Skin epidermis (tissue), 12 donors: ENCODE results near the gene PCDHGB3.
"Not testable (repeated sequence)": the region's sequence is repeated elsewhere in the genome, so short reads cannot be mapped to it uniquely, and the experiment has no call there.

Experiments used
- H3K27ac ChIP-seq, 21 experiments: fragments of 200-600 bp; sonication (generic) in 11 of 21; one replicate each; pipeline ENCODE4 v1.5.0; 2020; ENCODE audit warnings: mild to moderate bottlenecking in 3 of 21, inconsistent platforms in 2 of 21, moderate library complexity in 2 of 21
- H3K4me3 ChIP-seq, 7 experiments: fragments of 200-600 bp; sonication (generic) in 2 of 7; one replicate each; pipeline ENCODE4 v1.5.0; 2020; ENCODE audit warnings: inconsistent platforms in 2 of 7, mild to moderate bottlenecking in 2 of 7, moderate library complexity in 1 of 7

The PCDHGB3 gene

DNA sequence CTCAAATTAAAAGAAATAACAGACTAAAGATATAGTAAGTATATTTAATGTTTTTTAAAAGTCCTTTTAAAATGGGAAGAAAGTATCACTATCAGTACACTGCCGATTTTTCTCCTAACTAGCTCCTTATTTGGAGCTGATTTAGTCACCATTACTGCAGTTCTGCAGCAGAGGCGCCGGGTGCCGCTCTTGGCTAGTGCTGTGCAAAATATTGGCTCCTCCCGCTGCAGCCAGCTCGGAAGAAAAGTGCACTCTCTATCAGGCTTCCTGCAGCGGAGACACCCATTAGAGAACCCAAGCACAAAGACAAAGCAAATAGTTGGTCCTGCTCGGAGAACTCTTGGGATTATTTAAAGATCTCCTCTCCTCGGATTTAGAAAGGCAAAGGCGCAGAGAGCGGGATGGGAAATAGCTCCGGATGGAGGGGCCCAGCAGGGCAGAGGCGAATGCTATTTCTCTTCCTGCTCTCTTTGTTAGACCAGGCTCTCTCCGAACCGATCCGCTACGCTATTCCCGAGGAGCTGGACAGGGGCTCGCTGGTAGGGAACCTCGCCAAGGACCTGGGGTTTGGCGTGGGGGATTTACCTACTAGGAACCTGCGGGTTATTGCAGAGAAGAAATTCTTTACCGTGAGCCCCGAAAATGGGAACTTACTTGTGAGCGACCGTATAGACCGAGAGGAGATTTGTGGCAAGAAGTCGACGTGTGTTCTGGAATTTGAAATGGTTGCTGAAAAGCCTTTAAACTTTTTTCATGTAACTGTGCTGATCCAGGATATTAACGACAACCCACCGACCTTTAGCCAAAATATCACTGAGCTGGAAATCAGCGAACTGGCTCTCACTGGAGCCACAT, at the start of gene PCDHGB3:
TSS of gene PCDHGB3 (plus strand) at position 249 of the 855 bp plus-strand sequence. CDS start at position 402, 153 bp downstream.
- H3K4me3 ChIP-seq, result peak within 1 kb of the TSS in 1 of 7 experiments; percentile 5
- H3K27ac ChIP-seq, result no peak within 1 kb of the TSS

DNA sequence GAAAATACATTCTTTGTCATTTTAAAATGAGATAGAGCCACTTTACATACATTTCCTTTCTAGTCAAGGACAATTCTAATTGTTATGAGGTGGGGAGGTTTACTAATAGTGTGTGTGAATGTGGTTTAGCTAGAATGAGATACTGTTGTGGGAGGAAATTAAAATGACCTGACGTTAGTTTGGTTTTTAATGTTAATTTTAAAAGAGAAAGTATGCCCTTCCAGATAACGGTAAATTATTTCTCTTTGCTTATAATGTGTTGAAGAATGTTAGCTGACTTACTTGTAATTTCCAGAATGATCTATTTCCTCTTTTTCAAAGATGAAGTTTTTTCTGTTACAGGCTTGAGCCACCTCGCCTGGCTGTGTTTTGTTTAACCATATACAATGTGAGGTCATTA, 47.8 kb upstream of the PCDHGB3 start:
- H3K4me3 ChIP-seq, result no peak overlapping the region
- H3K27ac ChIP-seq, result no peak overlapping the region

GRCh38 chr5:141326088-141326854, 43.8 kb upstream of the PCDHGB3 start:
- Histone ChIP-seq H3K27ac (peak overlapping the region in 5 of 21 experiments; percentile 2 to 53 (median 8)), H3K4me3 (peak overlapping the region in 6 of 7 experiments; percentile 2 to 20 (median 14))

- Histone ChIP-seq H3K4me3 (no peak overlapping the region), H3K27ac (no peak overlapping the region)
Measured at GRCh38 chr5:141328231-141328630, 41.8 kb upstream of the PCDHGB3 start.

GRCh38 chr5:141330299-141331080, 39.6 kb upstream of the PCDHGB3 start, which contains the start of gene PCDHGA1:
Gene PCDHGA1 (plus strand): TSS chr5:141330514.
- no peak within 1 kb of the TSS for H3K4me3 ChIP-seq
- H3K27ac ChIP-seq, result no peak within 1 kb of the TSS

DNA sequence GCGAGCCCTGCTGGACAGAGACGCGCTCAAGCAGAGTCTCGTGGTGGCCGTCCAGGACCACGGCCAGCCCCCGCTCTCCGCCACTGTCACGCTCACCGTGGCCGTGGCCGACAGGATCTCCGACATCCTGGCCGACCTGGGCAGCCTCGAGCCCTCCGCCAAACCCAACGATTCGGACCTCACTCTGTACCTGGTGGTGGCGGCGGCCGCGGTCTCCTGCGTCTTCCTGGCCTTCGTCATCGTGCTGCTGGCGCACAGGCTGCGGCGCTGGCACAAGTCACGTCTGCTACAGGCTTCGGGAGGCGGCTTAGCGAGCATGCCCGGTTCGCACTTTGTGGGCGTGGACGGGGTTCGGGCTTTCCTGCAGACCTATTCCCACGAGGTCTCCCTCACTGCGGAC, 37.5 kb upstream of the PCDHGB3 start:
- H3K27ac ChIP-seq, H3K4me3 ChIP-seq: not testable (repeated sequence)

DNA sequence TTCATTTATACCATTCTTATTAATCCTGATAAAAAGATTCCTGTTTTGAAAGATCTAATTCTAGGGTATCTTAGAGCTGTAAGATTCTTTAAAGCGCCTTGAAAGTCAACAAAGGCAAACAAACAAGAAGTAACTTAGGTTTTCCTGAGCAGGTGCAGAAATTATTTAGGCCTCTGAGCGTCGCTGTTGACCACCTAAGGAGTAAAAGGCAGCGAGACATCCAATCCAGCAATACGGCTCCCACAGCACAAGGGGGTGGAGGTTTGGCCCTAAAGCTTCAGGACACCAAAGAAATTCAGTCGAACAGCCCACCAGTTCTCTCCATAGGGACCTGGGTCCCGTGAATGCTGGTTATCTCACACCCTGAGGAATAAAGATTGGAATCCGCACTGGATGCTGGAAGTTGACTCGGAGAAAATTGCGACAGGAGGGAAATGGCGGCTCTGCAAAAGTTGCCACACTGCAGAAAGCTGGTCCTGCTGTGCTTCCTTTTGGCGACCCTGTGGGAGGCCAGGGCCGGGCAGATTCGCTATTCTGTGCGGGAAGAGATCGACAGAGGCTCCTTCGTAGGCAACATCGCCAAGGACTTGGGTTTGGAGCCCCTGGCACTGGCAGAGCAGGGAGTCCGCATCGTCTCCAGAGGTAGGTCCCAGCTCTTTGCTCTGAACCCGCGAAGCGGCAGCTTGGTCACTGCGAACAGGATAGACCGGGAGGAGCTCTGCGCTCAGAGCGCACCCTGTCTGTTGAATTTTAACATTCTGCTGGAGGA, 31.3 kb upstream of the PCDHGB3 start, which contains the start of gene PCDHGA2:
TSS of gene PCDHGA2 (plus strand) at position 223 of the 769 bp plus-strand sequence.
- H3K4me3 ChIP-seq, result peak within 1 kb of the TSS in 1 of 7 experiments; percentile 25
- H3K27ac ChIP-seq, result no peak within 1 kb of the TSS

DNA sequence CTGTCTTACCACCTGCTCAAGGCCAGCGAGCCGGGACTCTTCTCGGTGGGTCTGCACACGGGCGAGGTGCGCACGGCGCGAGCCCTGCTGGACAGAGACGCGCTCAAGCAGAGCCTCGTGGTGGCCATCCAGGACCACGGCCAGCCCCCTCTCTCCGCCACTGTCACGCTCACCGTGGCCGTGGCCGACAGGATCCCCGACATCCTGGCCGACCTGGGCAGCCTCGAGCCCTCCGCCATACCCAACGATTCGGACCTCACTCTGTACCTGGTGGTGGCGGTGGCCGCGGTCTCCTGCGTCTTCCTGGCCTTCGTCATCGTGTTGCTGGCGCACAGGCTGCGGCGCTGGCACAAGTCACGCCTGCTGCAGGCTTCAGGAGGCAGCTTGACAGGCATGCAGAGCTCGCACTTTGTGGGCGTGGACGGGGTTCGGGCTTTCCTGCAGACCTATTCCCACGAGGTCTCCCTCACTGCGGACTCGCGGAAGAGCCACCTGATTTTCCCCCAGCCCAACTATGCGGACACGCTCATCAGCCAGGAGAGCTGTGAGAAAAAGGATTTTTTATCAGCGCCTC, 29.2 kb upstream of the PCDHGB3 start:
- not testable (repeated sequence) for H3K4me3 ChIP-seq, H3K27ac ChIP-seq

DNA sequence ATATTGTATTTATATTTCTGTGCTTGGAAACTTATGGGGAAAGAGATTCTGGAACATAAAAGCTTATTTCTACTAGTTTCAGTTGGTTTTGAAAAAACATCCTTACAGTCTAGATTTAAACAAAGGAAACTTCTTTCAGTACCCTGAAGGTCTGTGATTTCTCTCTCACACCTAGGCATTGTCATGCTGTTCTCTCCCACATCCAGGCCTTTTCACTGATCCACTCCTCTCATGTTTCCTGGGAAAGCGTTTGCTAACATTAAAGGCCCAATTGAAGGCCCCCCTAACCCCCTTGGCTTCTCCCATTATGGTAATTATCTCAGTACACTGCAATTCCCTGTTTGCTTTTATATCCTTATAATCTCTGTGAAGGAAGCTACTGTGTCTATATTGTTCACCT, 27.3 kb upstream of the PCDHGB3 start:
- Histone ChIP-seq H3K27ac (no peak overlapping the region), H3K4me3 (no peak overlapping the region)

- Histone ChIP-seq H3K4me3 (no peak within 1 kb of the TSS), H3K27ac (no peak within 1 kb of the TSS)
Measured at GRCh38 chr5:141343242-141343952, 26.6 kb upstream of the PCDHGB3 start, which contains the start of gene PCDHGA3. Gene PCDHGA3 (plus strand): TSS chr5:141343829. CDS start chr5:141344034, 205 bp downstream.

GRCh38 chr5:141343953-141344463, 26.0 kb upstream of the PCDHGB3 start:
- Histone ChIP-seq H3K4me3 (no peak overlapping the region), H3K27ac (no peak overlapping the region)

- Histone ChIP-seq H3K4me3 (no peak overlapping the region), H3K27ac (no peak overlapping the region)
Measured at GRCh38 chr5:141345327-141345726, 24.7 kb upstream of the PCDHGB3 start.

GRCh38 chr5:141346017-141346416, 24.0 kb upstream of the PCDHGB3 start:
- not testable (repeated sequence) for H3K4me3 ChIP-seq

GRCh38 chr5:141349917-141350619, 20.0 kb upstream of the PCDHGB3 start, which contains the start of gene PCDHGB1:
Gene PCDHGB1 (plus strand): TSS chr5:141350099. CDS start chr5:141350261, 162 bp downstream.
- Histone ChIP-seq H3K27ac (no peak within 1 kb of the TSS), H3K4me3 (no peak within 1 kb of the TSS)

More at GRCh38 chr5:141346017-141346416, 24.0 kb upstream of the PCDHGB3 start:
- H3K27ac ChIP-seq, result not testable (repeated sequence)

DNA sequence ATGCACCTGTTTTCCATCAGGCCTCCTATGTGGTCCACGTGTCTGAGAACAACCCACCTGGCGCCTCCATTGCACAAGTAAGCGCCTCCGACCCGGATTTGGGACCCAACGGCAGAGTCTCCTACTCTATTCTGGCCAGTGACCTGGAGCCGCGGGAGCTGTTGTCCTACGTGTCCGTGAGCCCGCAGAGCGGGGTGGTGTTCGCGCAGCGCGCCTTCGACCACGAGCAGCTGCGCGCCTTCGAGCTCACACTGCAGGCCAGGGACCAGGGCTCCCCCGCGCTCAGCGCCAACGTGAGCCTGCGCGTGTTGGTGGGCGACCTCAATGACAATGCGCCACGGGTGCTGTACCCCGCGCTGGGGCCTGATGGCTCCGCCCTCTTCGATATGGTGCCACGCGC, 18.5 kb upstream of the PCDHGB3 start:
- Histone ChIP-seq H3K4me3 (no peak overlapping the region), H3K27ac (no peak overlapping the region)

DNA sequence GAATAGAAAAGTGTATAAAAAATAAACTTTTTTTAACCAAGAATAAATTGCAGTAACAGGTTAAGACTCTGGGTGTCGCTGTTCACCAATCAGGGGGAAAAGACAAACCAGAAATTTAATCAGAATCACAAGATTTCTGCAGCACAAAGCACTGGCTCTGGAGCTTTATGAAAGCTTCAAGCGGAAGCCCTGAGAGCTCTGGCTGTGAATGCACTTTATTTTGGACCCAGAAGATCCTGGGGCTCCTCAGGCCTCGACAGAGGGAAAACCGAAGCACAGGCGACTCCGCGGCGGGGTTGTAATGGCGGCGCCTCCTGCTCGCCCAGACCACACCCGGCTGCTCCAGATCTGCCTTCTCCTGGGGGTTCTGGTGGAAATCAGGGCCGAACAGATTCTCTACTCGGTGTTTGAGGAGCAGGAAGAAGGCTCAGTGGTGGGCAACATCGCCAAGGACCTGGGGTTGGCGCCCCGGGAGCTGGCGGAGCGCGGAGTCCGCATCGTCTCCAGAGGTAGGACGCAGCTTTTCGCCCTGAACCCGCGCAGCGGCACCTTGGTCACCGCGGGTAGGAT, 15.1 kb upstream of the PCDHGB3 start, which contains the start of gene PCDHGA4:
TSS of gene PCDHGA4 (plus strand) at position 122 of the 570 bp plus-strand sequence. CDS start at position 209, 87 bp downstream.
- Histone ChIP-seq H3K4me3 (no peak within 1 kb of the TSS), H3K27ac (no peak within 1 kb of the TSS)

DNA sequence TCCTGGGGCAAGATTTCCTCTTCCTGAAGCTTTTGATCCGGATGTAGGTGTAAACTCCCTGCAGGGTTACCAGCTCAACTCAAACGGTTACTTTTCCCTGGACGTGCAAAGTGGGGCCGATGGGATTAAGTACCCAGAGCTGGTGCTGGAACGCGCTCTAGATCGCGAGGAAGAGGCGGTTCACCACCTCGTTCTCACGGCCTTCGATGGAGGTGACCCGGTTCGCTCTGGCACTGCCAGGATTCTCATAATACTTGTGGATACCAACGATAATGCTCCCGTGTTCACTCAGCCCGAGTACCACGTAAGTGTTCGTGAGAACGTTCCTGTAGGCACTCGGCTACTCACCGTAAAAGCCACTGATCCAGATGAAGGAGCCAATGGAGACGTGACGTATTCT, 14.4 kb upstream of the PCDHGB3 start:
- no peak overlapping the region for H3K4me3 ChIP-seq

More for the DNA sequence above, 14.4 kb upstream of the PCDHGB3 start:
- no peak overlapping the region for H3K27ac ChIP-seq
